ENCODE results near the gene SMPD4.
"Not testable (repeated sequence)": the region's sequence is repeated elsewhere in the genome, so short reads cannot be mapped to it uniquely, and the experiment has no call there.

GRCh38 chr2:130129120-130129829 lies 52.1 kb downstream of the SMPD4 start, which contains the start of gene POTEF:
- TF ChIP-seq, protein P1, sequence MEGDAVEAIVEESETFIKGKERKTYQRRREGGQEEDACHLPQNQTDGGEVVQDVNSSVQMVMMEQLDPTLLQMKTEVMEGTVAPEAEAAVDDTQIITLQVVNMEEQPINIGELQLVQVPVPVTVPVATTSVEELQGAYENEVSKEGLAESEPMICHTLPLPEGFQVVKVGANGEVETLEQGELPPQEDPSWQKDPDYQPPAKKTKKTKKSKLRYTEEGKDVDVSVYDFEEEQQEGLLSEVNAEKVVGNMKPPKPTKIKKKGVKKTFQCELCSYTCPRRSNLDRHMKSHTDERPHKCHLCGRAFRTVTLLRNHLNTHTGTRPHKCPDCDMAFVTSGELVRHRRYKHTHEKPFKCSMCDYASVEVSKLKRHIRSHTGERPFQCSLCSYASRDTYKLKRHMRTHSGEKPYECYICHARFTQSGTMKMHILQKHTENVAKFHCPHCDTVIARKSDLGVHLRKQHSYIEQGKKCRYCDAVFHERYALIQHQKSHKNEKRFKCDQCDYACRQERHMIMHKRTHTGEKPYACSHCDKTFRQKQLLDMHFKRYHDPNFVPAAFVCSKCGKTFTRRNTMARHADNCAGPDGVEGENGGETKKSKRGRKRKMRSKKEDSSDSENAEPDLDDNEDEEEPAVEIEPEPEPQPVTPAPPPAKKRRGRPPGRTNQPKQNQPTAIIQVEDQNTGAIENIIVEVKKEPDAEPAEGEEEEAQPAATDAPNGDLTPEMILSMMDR (IDR thresholded peaks at IDR 0.05): not testable (repeated sequence)
- not testable (repeated sequence) for TF ChIP-seq POLR2AphosphoS5 (IDR thresholded peaks at IDR 0.05)

Measured in upper lobe of left lung (tissue), 4 donors.